Measurements from ENCODE around the gene TMEM168. TPM values are rescaled to one million over a fixed set of nuclear protein-coding genes. Genes with fewer than 3 reads are reported as not detected.

TMEM168 gene
- total and polyA plus RNA-seq, 2 experiments from 2014 or later: 5.2 to 14.8 TPM

- TF ChIP-seq EZH2 (IDR thresholded peaks at IDR 0.05; ENCODE audit: low read depth, unreplicated experiment): no peak
- TF ChIP-seq POLR2AphosphoS5 (IDR thresholded peaks at IDR 0.05; ENCODE audit: low read depth): no peak
- TF ChIP-seq STAT1 (IDR thresholded peaks at IDR 0.05; ENCODE audit: unreplicated experiment): no peak
- TF ChIP-seq REST (IDR thresholded peaks at IDR 0.05; ENCODE audit: unreplicated experiment): no peak
- no peaks in the 10 kb centered on the region for H3K4me1 ChIP-seq (ENCODE audit: insufficient read depth)
- H3K27me3 ChIP-seq (ENCODE audit: insufficient read depth): no peaks in the 10 kb centered on the region
- Mint-ChIP-seq H3K4me3 (no peak overlapping the region), H3K27ac (no peak overlapping the region), H3K9me3 (peaks cover 2% of the 10 kb centered on the region; the same call in 2 of the 3 replicates), H3K27me3 (ENCODE audit: insufficient read depth, low read depth, poor library complexity) (peaks cover 2% of the 10 kb centered on the region), H3K4me1 (no peaks in the 10 kb centered on the region), H3K36me3 (ENCODE audit: low read depth) (no peaks in the 10 kb centered on the region)
- no peaks in the 10 kb centered on the region for H3K9me2 ChIP-seq (ENCODE audit: insufficient read depth)
- DNase-seq (ENCODE audit: low spot score) (no peak), ATAC-seq (no peak)
- H4K20me1 ChIP-seq (replicated peaks; ENCODE audit: insufficient read depth): no peaks in the 10 kb centered on the region
- H3K4me2 ChIP-seq: no peak overlapping the region
- no peak overlapping the region for H3K4me3 ChIP-seq
- no peaks in the 10 kb centered on the region for H3K36me3 ChIP-seq (ENCODE audit: insufficient read depth)
- H2AFZ ChIP-seq: peak overlapping the region; percentile 32; the same call in 1 of the 2 replicates
- H3K27ac ChIP-seq (ENCODE audit: low read depth): no peak overlapping the region
- H3K79me2 ChIP-seq (replicated peaks; ENCODE audit: insufficient read depth): no peaks in the 10 kb centered on the region
- no peaks in the 10 kb centered on the region for H3F3A ChIP-seq (replicated peaks; ENCODE audit: low read depth)
These were observed 74.7 kb downstream of the TMEM168 start for GRCh38 chr7:112715525-112715924.

GRCh38 chr7:112714917-112715316 is 75.3 kb downstream of the TMEM168 start:
- H3K9me2 ChIP-seq (ENCODE audit: insufficient read depth): no peaks in the 10 kb centered on the region
- H3K27me3 ChIP-seq (ENCODE audit: insufficient read depth): no peaks in the 10 kb centered on the region
- DNase-seq (ENCODE audit: low spot score) (no peak), ATAC-seq (no peak)
- Mint-ChIP-seq H3K4me3 (no peak overlapping the region), H3K27ac (no peak overlapping the region), H3K9me3 (peaks cover 2% of the 10 kb centered on the region; the same call in 2 of the 3 replicates), H3K4me1 (no peaks in the 10 kb centered on the region), H3K36me3 (ENCODE audit: low read depth) (no peaks in the 10 kb centered on the region), H3K27me3 (ENCODE audit: insufficient read depth, low read depth, poor library complexity) (peaks cover 2% of the 10 kb centered on the region)
- H3K4me2 ChIP-seq: no peak overlapping the region
- H3K4me3 ChIP-seq: no peak overlapping the region
- H3K36me3 ChIP-seq (ENCODE audit: insufficient read depth): no peaks in the 10 kb centered on the region
- no peaks in the 10 kb centered on the region for H3K4me1 ChIP-seq (ENCODE audit: insufficient read depth)
- no peak overlapping the region for H3K27ac ChIP-seq (ENCODE audit: low read depth)
- H4K20me1 ChIP-seq (replicated peaks; ENCODE audit: insufficient read depth): no peaks in the 10 kb centered on the region
- peak overlapping the region; percentile 32; the same call in 1 of the 2 replicates for H2AFZ ChIP-seq
- H3F3A ChIP-seq (replicated peaks; ENCODE audit: low read depth): no peaks in the 10 kb centered on the region
- H3K79me2 ChIP-seq (replicated peaks; ENCODE audit: insufficient read depth): no peaks in the 10 kb centered on the region
- no peak for TF ChIP-seq ZNF331 (CRISPR knock-in tag; IDR thresholded peaks at IDR 0.05; ENCODE audit: low read depth)
